ENCODE results near the gene PLXNB2.

PLXNB2 gene

DNA sequence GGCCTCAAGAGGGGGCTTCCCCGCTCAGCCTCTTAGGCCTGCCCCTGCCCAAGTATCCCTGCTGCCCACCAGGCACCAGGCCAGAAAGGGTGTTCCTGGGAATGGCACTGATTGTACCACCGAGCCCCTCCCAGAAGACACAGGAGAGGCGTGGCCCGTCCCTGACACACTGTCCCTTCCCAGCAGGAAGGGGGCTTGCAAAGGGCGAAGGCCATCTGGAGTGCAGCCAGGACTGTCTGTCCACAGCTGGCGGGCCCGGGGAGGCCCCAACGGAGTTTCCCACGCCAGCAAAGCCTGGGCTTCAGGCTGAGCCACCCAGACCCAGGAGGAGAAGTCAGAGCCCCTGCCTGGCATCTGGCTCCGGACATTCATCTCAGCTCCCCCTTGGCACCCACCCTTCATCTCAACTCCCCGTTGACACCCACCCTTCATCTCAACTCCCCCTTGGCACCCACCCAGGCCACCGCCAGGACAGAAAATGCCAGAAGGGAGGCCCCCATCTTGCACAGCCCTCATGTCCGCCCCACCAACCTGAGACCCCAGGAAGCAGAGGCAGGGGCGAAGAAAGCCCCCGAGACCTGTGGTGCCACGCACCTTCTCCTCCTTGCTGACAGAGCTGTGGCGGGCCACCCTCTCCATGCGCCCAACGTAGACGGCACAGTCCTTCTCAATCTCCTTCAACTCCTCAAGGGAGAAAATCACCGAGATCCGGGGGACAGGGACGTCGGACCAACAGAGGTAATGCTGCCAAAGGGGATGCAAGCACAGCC, 82.1 kb downstream of the PLXNB2 start:
- no peak for DNase-seq
